ENCODE data around the gene RAMP1. TPM values are rescaled to one million over a fixed set of nuclear protein-coding genes. Genes with fewer than 3 reads are reported as not detected.
"Not testable (repeated sequence)": the region's sequence is repeated elsewhere in the genome, so short reads cannot be mapped to it uniquely, and the experiment has no call there.

RAMP1 gene
- total RNA-seq, 1 experiment from 2014 or later = 0.52 TPM

GRCh38 chr2:237863102-237863511, 3.7 kb downstream of the RAMP1 start:
- no peak for DNase-seq (ENCODE audit: extremely low read depth, low read depth)

GRCh38 chr2:237863689-237864443, 4.4 kb downstream of the RAMP1 start:
- no peak for DNase-seq (ENCODE audit: extremely low read depth, low read depth)

GRCh38 chr2:237864444-237864931, 5.1 kb downstream of the RAMP1 start:
- no peak for DNase-seq (ENCODE audit: extremely low read depth, low read depth)

GRCh38 chr2:237864940-237865622, 5.7 kb downstream of the RAMP1 start:
- DNase-seq (ENCODE audit: extremely low read depth, low read depth) = no peak

- no peak for DNase-seq (ENCODE audit: extremely low read depth, low read depth)
These were observed 6.2 kb downstream of the RAMP1 start for GRCh38 chr2:237865623-237866041.

GRCh38 chr2:237866101-237866621, 6.7 kb downstream of the RAMP1 start:
- no peak for DNase-seq (ENCODE audit: extremely low read depth, low read depth)

GRCh38 chr2:237867465-237867864, 8.0 kb downstream of the RAMP1 start:
- no peak for DNase-seq (ENCODE audit: extremely low read depth, low read depth)

- not testable (repeated sequence) for DNase-seq (ENCODE audit: extremely low read depth, low read depth)
These were observed 8.7 kb downstream of the RAMP1 start for GRCh38 chr2:237868074-237868473.

- DNase-seq (ENCODE audit: extremely low read depth, low read depth) = no peak
These were observed 9.4 kb downstream of the RAMP1 start for GRCh38 chr2:237868631-237869342.

- no peak for DNase-seq (ENCODE audit: extremely low read depth, low read depth)
These were observed 10.1 kb downstream of the RAMP1 start for GRCh38 chr2:237869343-237870102.

- no peak for DNase-seq (ENCODE audit: extremely low read depth, low read depth)
These were observed 10.7 kb downstream of the RAMP1 start for GRCh38 chr2:237870126-237870525.

GRCh38 chr2:237870754-237871651, 11.6 kb downstream of the RAMP1 start:
- no peak for DNase-seq (ENCODE audit: extremely low read depth, low read depth)

GRCh38 chr2:237872178-237872887, 12.9 kb downstream of the RAMP1 start:
- no peak for DNase-seq (ENCODE audit: extremely low read depth, low read depth)

GRCh38 chr2:237873421-237873831, 14.0 kb downstream of the RAMP1 start:
- no peak for DNase-seq (ENCODE audit: extremely low read depth, low read depth)

- no peak for DNase-seq (ENCODE audit: extremely low read depth, low read depth)
These were observed 14.6 kb downstream of the RAMP1 start for GRCh38 chr2:237873897-237874551.

GRCh38 chr2:237874585-237875161, 15.2 kb downstream of the RAMP1 start:
- no peak for DNase-seq (ENCODE audit: extremely low read depth, low read depth)

GRCh38 chr2:237875256-237876060, 16.0 kb downstream of the RAMP1 start:
- no peak for DNase-seq (ENCODE audit: extremely low read depth, low read depth)

All from NCI-H460 (cell line).